T1000 (cell line): ENCODE data around the gene SEMA3F.

Experiments used
- DNase-seq: peaks from one replicate; lab custom pipeline; 2025; ENCODE audit warnings: mixed read lengths; lab: John Stamatoyannopoulos, UW

SEMA3F gene

GRCh38 chr3:50154840-50155490 lies at the start of gene SEMA3F:
TSS of gene SEMA3F (plus strand) at chr3:50155324. CDS start at chr3:50159623, 4,299 bp downstream.
- no peak for DNase-seq

GRCh38 chr3:50111757-50112156 lies 43.4 kb upstream of the SEMA3F start:
- no peak for DNase-seq

GRCh38 chr3:50112462-50112861 lies 42.7 kb upstream of the SEMA3F start:
- no peak for DNase-seq

- DNase-seq: no peak
These were observed 38.0 kb upstream of the SEMA3F start for GRCh38 chr3:50117120-50117519.

GRCh38 chr3:50118237-50118636 lies 36.9 kb upstream of the SEMA3F start:
- DNase-seq: no peak

GRCh38 chr3:50119786-50120185 lies 35.3 kb upstream of the SEMA3F start:
- DNase-seq: no peak

GRCh38 chr3:50120364-50121071 lies 34.6 kb upstream of the SEMA3F start:
- no peak for DNase-seq

GRCh38 chr3:50121072-50122032 lies 33.8 kb upstream of the SEMA3F start:
- DNase-seq: peak; percentile 48

GRCh38 chr3:50122071-50122470 lies 33.1 kb upstream of the SEMA3F start:
- no peak for DNase-seq

- no peak for DNase-seq
These were observed 32.3 kb upstream of the SEMA3F start for GRCh38 chr3:50122661-50123391.

GRCh38 chr3:50123394-50124051 lies 31.6 kb upstream of the SEMA3F start:
- no peak for DNase-seq

- DNase-seq: no peak
These were observed 30.9 kb upstream of the SEMA3F start for GRCh38 chr3:50124052-50124799.

- DNase-seq: no peak
These were observed 30.3 kb upstream of the SEMA3F start for GRCh38 chr3:50124800-50125178.

GRCh38 chr3:50125541-50126286 lies 29.4 kb upstream of the SEMA3F start:
- no peak for DNase-seq

- no peak for DNase-seq
These were observed 28.6 kb upstream of the SEMA3F start for GRCh38 chr3:50126287-50127211.

GRCh38 chr3:50127251-50127691 lies 27.9 kb upstream of the SEMA3F start:
- no peak for DNase-seq

- no peak for DNase-seq
These were observed 27.1 kb upstream of the SEMA3F start for GRCh38 chr3:50128001-50128400.

- no peak for DNase-seq
These were observed 24.7 kb upstream of the SEMA3F start for GRCh38 chr3:50130436-50130835.
